Activated naive CD8-positive, alpha-beta T cell (primary cell): Measurements from ENCODE around the gene USP8.
"Not testable (repeated sequence)": the region's sequence is repeated elsewhere in the genome, so short reads cannot be mapped to it uniquely, and the experiment has no call there.

ENCODE experiments used
- H3K27ac Mint-ChIP-seq: one replicate; pipeline ENCODE4 v1.8.0; 2021; ENCODE audit warnings: mixed read lengths
- H3K27me3 Mint-ChIP-seq: one replicate; pipeline ENCODE4 v1.8.0; 2021; ENCODE audit warnings: mixed read lengths
- H3K36me3 Mint-ChIP-seq: one replicate; pipeline ENCODE4 v1.8.0; 2021; ENCODE audit warnings: mixed read lengths
- H3K4me1 Mint-ChIP-seq: one replicate; pipeline ENCODE4 v1.8.0; 2021; ENCODE audit warnings: low read depth, mixed read lengths
- H3K4me3 Mint-ChIP-seq: one replicate; pipeline ENCODE4 v1.8.0; 2021; ENCODE audit warnings: mild to moderate bottlenecking, mixed read lengths
- H3K9me3 Mint-ChIP-seq: one replicate; pipeline ENCODE4 v1.8.0; 2021; ENCODE audit warnings: low read depth, mixed read lengths

The USP8 gene

DNA sequence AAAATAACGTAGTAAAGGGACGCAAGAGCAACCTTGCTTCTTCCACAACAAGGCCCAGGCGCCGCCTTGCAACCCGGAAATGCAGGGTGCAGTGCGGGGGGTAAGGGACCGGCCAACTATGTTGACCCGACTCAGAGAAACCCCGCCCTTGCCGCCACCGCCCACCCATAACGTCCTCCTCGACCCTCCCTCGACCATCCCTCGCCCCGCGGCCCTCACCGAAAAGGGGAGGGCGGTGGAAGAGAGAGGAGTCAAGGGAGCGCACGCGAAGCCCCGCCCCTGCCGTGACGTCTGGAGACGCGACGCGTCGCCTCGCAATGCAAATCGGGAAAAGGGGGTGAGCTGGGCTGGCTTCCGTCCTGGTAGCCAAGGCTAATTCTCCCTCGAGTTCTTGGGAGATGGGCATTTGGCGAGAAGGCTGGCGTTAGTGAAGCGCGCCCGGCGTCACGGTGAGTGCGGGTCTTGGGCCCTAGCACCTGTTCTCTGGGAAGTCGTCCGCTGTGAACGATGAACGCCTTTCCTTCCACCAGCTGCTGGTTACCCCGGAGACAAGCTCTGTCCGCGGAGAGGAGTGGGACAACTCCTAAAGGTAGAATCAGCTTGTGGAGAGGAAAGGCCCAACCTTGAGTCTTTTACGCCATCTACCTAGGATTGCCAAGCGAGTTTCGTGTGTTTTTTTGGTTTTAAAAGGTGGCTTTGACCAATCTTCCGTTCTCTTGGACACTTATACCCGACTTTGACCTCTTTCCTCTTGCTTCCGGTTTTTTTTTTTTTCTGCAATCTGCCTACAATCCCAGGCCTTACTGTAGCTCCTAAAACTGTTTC is at the start of gene USP8:
Gene USP8 (plus strand): TSS at position 340 of the 825 bp plus-strand sequence. CDS start 14,669 bp downstream, outside the sequence.
- Mint-ChIP-seq H3K9me3 (no peaks in the 10 kb centered on the region), H3K27ac (peak within 1 kb of the TSS; percentile 94), H3K4me3 (peak within 1 kb of the TSS; percentile 98), H3K4me1 (peaks cover 29% of the 10 kb centered on the region), H3K27me3 (no peaks in the 10 kb centered on the region), H3K36me3 (peaks cover 2% of the 10 kb centered on the region)

DNA sequence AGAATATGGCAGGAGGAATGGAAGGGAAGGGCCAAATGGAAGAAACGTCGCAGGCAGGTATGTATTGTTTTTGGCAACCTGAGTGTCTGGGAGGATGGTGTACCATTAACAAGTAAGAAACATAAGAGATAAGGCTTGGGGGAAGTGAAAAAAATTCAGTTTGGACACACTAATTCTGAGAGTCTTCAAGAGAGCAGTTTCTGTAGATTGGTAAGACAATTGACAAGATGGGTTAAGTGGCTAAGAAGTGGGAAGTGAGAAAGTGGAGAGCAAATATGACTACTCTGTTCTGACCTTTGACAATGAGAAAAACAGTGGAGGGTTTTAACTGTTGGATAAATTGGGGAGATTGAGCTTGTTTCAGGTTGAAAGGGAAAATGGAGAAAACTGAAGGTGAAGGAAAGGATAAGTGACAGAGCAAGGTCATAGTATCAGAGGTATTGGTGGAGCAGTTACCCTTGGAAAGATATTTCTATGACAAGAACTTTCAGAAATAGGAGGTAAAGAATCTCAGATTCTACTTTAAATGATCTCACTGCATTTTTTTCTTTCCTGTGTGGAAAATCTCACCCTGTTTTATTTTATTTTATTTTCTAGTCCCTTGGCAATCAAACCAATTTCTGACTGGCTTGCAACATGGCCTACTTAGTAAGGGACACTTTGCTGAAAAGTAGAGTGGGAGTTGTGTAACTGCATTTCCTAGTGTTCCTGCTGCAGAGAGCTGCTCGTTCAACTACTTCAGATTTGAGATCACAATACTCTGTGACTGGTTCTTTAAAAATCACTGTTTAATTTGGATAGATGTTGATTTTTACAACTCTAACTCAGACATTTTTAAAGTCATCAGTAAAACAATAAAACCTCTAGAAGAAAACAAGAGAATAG is 46.1 kb upstream of the USP8 start:
- Mint-ChIP-seq H3K9me3 (no peaks in the 10 kb centered on the region), H3K4me3 (no peak overlapping the region), H3K27me3 (no peaks in the 10 kb centered on the region), H3K27ac (peak overlapping the region; percentile 59), H3K4me1 (peaks cover 10% of the 10 kb centered on the region), H3K36me3 (peaks cover 2% of the 10 kb centered on the region)

DNA sequence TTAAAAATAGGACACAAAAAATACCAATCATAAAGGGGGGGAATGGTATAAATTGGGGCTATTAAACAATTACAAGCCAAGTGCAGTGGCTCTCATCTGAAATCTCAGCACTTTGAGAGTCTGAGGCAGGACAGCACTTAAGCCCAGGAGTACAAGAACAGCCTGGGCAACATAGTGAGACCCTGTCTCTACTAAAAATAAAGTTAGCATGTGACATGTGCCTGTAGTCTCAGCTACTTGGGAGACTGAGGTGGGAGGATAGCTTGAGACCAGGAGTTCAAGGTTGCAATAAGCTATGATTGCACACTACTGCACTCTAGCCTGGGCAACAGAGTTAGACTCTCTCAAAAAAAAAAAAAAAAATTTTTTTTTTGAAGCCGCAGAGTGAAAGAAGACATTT is 45.4 kb upstream of the USP8 start:
- Mint-ChIP-seq H3K27ac (no peak overlapping the region), H3K27me3 (no peaks in the 10 kb centered on the region), H3K9me3 (no peaks in the 10 kb centered on the region), H3K36me3 (peaks cover 2% of the 10 kb centered on the region), H3K4me3 (no peak overlapping the region), H3K4me1 (peaks cover 10% of the 10 kb centered on the region)

- H3K27ac Mint-ChIP-seq, H3K4me3 Mint-ChIP-seq, H3K36me3 Mint-ChIP-seq, H3K4me1 Mint-ChIP-seq, H3K9me3 Mint-ChIP-seq, H3K27me3 Mint-ChIP-seq: not testable (repeated sequence)
Measured at GRCh38 chr15:50379413-50379812, 44.8 kb upstream of the USP8 start.

DNA sequence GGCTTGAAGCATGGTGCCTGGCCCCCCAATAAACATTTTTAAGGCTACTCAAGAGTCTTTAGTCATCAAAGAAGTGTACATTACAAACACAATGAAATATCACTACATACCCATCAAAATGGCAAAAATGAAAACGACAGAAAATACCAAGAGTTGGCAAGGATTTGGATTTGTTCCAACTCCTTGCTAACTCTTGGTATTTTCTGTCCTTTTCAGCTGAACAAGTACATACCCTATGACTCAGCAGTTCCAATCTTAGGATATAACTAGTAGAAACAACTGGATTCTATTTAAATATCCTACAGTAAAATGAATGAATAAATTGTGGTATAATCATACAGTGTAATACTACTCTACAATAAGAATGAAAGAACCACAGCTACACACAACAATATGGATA is 44.1 kb upstream of the USP8 start:
- H3K9me3 Mint-ChIP-seq: no peaks in the 10 kb centered on the region
- no peak overlapping the region for H3K4me3 Mint-ChIP-seq
- H3K27me3 Mint-ChIP-seq: no peaks in the 10 kb centered on the region
- H3K4me1 Mint-ChIP-seq: peaks cover 10% of the 10 kb centered on the region
- no peak overlapping the region for H3K27ac Mint-ChIP-seq
- H3K36me3 Mint-ChIP-seq: peaks cover 2% of the 10 kb centered on the region

DNA sequence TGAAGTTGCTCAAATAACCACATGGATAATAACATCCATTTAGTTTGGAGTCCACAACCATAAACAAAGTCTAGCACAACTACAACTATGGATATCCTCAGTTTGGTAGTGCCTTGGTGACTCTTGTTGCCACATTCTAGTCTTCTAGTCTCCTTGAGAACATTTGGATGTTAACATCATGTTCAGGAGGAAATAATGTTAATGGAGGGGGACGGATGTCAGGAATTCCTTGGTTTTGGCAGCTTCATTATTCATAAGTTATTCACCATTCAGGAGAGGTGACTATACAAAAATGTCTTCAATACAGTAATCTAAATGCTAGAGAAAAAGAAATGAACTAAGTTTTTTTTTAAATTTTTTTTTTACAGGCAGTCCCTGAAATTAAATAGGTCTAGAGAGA is 42.8 kb upstream of the USP8 start:
- peaks cover 2% of the 10 kb centered on the region for H3K36me3 Mint-ChIP-seq
- no peak overlapping the region for H3K4me3 Mint-ChIP-seq
- no peaks in the 10 kb centered on the region for H3K9me3 Mint-ChIP-seq
- H3K4me1 Mint-ChIP-seq: peaks cover 10% of the 10 kb centered on the region
- H3K27ac Mint-ChIP-seq: no peak overlapping the region
- no peaks in the 10 kb centered on the region for H3K27me3 Mint-ChIP-seq

GRCh38 chr15:50382408-50382807 is 41.8 kb upstream of the USP8 start:
- H3K9me3 Mint-ChIP-seq, H3K4me1 Mint-ChIP-seq, H3K36me3 Mint-ChIP-seq, H3K27me3 Mint-ChIP-seq, H3K4me3 Mint-ChIP-seq, H3K27ac Mint-ChIP-seq: not testable (repeated sequence)

DNA sequence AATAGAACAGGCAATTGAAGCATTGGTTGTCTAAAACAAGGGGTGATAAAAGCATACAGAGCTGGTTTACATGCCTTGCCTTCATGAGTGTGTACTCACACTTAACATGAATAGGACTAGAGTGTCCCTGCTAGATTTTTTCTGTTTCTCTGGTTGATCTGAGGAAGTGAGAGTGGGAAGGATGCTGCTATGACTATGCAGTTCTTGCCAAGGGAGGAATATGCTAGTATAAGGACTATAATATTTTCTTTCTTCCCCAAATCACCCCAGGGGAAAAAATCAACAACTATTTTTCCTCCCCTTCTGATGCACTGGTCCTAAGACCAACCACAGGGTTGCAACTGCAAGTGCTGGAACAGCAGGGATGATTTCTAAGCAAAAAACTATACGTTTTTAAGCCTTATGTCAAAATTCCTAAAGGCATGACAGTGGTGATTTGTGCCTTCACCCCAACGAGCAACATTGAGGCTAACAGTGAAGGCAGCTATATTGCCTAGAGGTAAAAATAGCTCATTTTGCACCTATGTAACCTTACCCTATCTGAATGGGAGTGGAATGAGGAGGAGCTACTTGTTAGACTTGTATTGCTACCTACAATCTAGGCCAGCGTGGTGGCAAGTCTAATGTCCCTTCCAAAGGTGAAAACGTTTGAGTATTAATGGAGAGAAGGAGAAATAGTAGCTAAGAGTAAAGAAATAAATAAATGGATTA is 33.5 kb upstream of the USP8 start:
- no peaks in the 10 kb centered on the region for H3K4me1 Mint-ChIP-seq

GRCh38 chr15:50391561-50391960 is 32.6 kb upstream of the USP8 start:
- not testable (repeated sequence) for H3K36me3 Mint-ChIP-seq, H3K27me3 Mint-ChIP-seq, H3K4me3 Mint-ChIP-seq, H3K9me3 Mint-ChIP-seq, H3K27ac Mint-ChIP-seq, H3K4me1 Mint-ChIP-seq

More for the DNA sequence above, 33.5 kb upstream of the USP8 start:
- Mint-ChIP-seq H3K9me3 (no peaks in the 10 kb centered on the region), H3K27ac (no peak overlapping the region), H3K27me3 (no peaks in the 10 kb centered on the region), H3K4me3 (no peak overlapping the region), H3K36me3 (no peaks in the 10 kb centered on the region)

DNA sequence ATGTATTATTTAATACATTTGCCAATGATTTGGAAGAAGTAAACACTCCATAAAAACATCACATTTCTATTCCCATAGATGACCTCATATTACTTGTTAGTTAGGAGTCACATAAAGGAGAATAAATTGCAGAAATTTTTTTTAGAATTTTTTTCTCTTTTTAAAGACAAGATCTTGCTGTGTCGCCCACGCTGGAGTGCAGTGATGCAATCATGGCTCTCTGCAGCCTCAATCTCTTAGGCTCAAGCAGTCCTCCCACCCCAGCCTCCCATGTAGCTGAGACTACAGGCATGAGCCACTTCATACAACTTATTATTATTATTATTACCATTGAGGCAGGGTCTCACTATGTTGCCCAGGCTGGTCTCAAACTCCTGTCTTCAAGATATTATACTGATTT is 12.3 kb upstream of the USP8 start:
- no peaks in the 10 kb centered on the region for H3K36me3 Mint-ChIP-seq
- no peak overlapping the region for H3K4me3 Mint-ChIP-seq
- H3K27ac Mint-ChIP-seq: no peak overlapping the region
- H3K9me3 Mint-ChIP-seq: no peaks in the 10 kb centered on the region
- peaks cover 1% of the 10 kb centered on the region for H3K27me3 Mint-ChIP-seq
- H3K4me1 Mint-ChIP-seq: no peaks in the 10 kb centered on the region

DNA sequence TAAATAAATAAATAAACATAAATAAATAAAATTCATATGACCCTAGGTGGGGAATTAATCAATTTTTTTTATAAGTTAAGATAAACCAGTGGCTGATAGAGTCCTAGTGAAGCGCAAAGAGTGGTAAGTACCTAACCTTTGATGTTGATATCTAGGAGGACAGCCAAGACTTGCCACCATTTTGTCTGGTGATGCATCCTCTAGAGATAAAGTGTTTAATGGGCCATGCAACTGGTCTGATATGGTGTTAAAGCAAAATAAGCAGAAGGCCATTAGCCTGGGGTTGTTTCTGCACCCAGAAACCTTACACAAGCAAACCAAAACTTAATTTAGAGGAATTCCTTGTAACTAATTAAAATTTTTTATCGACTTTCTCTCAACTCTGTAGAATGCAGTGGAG is 9.6 kb upstream of the USP8 start:
- Mint-ChIP-seq H3K36me3 (no peaks in the 10 kb centered on the region), H3K4me3 (no peak overlapping the region), H3K4me1 (no peaks in the 10 kb centered on the region), H3K27me3 (peaks cover 1% of the 10 kb centered on the region), H3K27ac (no peak overlapping the region), H3K9me3 (no peaks in the 10 kb centered on the region)

DNA sequence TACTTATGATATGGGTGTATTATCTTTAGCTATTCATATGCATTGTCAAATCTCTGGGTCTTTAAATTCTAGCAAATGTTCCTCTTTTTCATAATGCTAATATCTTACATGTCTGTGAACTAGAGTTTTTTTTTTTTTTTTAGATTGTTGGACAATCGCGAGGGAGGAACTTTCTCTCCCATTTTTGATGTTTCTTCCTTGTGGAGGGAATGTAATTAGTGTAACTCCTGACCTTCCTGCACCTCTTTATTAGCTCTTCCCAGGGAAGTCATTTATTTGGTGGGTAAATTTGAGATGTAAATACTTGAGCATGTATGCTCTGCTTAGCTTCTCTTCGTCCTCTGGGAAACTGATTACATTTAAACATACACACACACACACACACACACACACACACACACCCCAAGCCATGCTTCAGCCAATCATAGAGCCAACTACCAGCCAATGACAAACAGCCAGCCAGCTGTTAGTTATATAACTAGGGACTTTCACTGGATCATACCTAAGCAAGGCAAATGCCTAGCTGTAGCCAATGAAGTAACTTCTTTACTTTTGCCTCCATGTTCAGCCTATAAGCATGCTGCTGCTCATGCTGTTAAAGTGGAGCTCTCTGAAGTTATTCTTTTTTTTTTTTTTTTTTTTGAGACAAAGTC is 8.3 kb upstream of the USP8 start:
- Mint-ChIP-seq H3K27me3 (peaks cover 1% of the 10 kb centered on the region), H3K4me1 (no peaks in the 10 kb centered on the region), H3K36me3 (no peaks in the 10 kb centered on the region), H3K4me3 (no peak overlapping the region), H3K27ac (no peak overlapping the region), H3K9me3 (no peaks in the 10 kb centered on the region)

DNA sequence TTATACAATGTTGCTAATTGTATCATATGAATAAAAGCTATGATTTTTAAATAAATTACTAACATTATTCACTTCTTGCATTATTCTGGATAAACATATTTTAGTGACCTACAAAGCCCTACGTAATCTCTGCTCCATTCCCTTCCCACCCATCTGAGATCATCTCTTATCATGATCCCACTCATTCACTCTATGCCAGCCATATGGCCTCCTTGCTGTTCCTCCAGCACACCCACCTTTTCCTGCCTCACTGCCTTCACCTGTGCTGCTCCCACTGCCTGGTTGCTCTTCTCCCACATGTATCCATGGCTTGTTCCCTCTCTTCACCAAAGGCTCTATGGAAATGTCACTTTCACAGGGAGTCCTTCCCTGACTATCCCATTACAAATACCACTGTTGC is 7.3 kb upstream of the USP8 start:
- Mint-ChIP-seq H3K27me3 (peaks cover 1% of the 10 kb centered on the region), H3K9me3 (no peaks in the 10 kb centered on the region), H3K36me3 (no peaks in the 10 kb centered on the region), H3K4me1 (no peaks in the 10 kb centered on the region), H3K4me3 (no peak overlapping the region), H3K27ac (no peak overlapping the region)

GRCh38 chr15:50418041-50418583 is 6.1 kb upstream of the USP8 start:
- Mint-ChIP-seq H3K27me3 (peaks cover 1% of the 10 kb centered on the region), H3K4me1 (no peaks in the 10 kb centered on the region), H3K27ac (no peak overlapping the region), H3K9me3 (no peaks in the 10 kb centered on the region), H3K4me3 (no peak overlapping the region), H3K36me3 (no peaks in the 10 kb centered on the region)
